ENCODE data around the gene TMED9.

DNA sequence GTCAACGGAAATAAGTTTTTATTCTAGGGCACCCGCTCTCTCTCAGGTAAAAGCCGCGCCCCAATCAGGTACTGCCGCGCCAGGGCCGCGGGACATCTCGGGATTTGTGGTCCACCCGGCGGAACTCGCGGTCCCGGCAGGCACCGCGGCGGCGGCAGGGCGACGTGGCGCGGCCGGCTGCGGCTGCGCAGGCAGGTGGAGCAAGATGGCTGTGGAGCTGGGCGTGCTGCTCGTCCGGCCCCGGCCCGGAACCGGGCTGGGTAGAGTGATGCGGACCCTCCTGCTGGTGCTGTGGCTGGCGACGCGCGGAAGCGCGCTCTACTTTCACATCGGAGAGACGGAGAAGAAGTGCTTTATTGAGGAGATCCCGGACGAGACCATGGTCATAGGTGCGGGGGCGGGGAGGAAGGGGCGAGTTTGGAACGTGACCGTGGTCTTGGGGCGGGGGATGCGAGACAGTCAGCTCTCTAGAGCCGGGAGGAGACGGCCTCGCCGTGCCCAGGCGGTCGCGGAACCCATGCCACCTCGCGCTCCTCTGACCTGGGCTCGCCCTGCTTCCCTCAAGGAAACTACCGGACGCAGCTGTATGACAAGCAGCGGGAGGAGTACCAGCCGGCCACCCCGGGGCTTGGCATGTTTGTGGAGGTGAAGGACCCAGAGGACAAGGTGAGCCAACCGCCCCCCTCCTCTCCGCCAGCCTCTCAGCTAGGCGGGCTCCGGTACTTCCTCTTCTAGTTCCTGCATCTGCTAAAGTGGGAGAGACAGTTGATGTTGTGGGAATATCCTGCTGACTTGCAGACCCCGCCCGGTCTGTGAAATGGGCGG, at the start of gene TMED9:
- TF ChIP-seq, protein P1, sequence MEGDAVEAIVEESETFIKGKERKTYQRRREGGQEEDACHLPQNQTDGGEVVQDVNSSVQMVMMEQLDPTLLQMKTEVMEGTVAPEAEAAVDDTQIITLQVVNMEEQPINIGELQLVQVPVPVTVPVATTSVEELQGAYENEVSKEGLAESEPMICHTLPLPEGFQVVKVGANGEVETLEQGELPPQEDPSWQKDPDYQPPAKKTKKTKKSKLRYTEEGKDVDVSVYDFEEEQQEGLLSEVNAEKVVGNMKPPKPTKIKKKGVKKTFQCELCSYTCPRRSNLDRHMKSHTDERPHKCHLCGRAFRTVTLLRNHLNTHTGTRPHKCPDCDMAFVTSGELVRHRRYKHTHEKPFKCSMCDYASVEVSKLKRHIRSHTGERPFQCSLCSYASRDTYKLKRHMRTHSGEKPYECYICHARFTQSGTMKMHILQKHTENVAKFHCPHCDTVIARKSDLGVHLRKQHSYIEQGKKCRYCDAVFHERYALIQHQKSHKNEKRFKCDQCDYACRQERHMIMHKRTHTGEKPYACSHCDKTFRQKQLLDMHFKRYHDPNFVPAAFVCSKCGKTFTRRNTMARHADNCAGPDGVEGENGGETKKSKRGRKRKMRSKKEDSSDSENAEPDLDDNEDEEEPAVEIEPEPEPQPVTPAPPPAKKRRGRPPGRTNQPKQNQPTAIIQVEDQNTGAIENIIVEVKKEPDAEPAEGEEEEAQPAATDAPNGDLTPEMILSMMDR (IDR thresholded peaks at IDR 0.05), result no peak
- no peak for TF ChIP-seq ZFX (IDR thresholded peaks at IDR 0.05; ENCODE audit: borderline replicate concordance)

Data from 22Rv1 (cell line).